HG03571 (cell line): Measurements from ENCODE around the gene TNK1.
A peak's percentile ranks its signal among the peaks of the same experiment; 100 is the strongest.
"Not testable (repeated sequence)": the region's sequence is repeated elsewhere in the genome, so short reads cannot be mapped to it uniquely, and the experiment has no call there.

ENCODE experiments used
- ATAC-seq: cut with Tn5 transposase; IDR thresholded peaks from one replicate; pipeline ENCODE4 v1.9.1; 2021; ENCODE audit not compliant: unreplicated experiment

The TNK1 gene

DNA sequence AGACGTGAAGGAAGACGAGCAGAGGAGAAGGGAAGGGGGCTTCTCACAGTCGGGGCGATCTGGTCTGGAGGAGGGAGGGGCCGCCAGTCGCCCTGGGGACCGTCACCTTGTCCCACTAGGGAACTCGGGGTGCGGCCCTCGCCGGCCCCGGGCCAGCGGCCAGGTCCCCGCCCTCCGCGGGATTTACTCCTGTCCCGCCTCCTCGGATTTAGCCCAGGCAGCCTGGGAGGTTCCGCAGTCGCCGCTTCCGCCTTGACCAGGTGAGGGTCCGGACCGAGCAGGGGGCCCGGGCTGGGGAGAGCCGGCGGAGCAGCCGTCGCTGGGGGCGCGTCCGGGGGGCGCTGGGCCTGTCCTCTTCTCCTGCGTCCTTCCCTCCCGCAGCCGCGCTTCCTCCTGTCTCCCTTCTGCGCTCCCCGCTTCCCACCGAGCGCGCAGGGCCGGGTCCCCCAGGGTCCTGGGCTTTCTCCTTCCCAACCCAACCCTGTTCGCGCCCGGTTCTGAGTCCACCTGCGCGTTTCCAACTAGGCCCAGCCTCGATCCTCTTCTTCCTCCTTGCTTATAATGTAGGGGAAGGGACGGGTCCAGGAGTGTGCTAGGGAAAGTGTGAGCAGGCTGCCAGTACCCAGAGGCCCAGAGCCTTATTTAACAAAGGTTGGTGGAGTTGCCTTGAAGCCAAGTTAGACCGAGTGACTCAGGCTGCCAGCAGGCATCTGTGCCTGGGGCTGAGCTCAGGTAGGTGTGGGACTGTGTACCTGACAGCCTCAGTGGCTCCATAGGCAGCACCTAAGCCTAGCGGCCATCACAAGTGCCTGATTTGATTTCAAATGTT lies at the start of gene TNK1:
Gene TNK1, plus strand, starts transcription at position 235 of the 829 bp plus-strand sequence. CDS start 1,838 bp downstream, outside the sequence.
- no peak for ATAC-seq

DNA sequence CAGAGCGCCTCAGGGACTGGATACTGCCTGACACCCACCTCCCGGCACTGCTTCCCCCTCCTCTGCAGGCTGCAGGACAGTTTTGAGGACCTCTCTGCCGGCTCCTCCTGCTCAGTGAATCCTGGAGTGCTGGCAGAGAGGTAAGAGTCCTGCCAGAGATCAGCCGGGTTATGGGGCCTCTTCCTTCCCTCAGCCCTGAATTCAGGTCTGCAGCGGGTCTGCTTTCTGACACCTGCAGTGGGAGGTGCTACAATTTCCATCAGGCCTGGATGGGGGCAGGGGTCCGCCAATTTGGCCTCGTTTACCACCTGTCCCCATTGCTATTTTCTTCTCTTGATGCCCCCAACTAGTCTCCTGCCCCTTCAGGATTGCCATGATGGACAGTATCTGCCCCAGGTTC lies 48.8 kb upstream of the TNK1 start:
- no peak for ATAC-seq

DNA sequence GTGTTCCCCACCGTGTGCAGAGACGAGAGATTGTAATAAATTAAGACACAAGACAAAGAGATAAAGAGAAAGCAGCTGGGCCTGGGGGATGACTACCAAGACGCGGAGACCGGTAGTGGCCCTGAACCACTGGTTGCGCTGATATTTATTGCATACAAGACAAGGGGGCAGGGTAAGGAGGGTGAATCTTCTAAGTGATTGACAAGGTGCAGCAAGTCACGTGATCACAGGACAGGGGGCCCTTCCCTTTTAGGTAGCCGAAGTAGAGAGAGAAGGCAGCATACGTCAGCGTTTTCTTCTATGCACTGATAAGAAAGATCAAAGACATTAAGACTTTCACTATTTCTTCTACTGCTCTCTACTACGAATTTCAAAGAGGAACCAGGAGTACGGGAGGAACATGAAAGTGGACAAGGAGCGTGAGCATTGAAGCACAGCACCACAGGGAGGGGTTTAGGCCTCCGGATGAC lies 48.3 kb upstream of the TNK1 start:
- ATAC-seq, result not testable (repeated sequence)

DNA sequence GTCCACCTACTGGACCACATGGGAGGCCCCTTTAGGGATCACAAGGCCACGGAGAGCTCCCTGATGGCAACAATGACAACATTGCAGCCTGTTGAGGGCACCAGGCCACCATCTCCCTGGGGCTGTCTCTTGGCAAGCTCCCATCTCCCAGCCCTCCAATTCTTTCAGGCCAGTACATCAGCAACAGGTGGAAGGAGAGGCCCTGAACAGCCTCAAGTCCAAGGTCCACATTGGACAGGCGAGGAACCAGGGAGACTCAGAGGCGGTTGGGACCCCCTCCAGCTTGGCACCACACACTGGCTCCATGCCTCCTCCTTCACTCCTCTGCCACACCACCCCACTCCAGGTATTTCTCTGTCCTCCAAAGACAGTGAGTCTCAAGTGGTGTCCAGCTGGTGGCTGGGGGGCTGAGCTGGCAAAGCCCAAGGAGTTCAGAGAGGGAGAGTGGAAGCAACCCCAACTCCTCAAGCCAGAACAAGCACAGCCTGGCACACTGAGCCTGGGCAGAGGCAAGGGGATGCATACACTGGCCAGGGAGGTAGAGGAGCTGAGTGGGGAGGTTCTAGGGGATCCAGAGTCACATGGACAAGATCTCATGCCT lies 45.9 kb upstream of the TNK1 start:
- ATAC-seq, result no peak

DNA sequence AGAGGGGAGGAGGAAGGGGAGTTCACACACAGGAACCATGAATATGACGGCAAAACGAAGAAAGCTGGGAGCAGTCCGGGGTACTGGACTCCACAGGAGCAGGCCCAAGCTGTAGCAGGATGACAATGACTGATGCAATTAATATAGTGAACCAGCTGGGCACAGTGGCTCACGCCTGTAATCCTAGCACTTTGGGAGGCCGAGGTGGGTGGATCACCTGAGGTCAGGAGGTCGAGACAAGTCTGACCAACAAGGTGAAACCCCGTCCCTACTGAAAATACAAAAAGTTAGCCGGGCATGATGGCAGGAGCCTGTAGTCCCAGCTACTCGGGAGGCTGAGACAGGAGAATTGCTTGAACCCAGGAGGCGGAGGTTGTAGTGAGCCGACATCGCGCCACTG lies 45.1 kb upstream of the TNK1 start:
- ATAC-seq, result not testable (repeated sequence)

DNA sequence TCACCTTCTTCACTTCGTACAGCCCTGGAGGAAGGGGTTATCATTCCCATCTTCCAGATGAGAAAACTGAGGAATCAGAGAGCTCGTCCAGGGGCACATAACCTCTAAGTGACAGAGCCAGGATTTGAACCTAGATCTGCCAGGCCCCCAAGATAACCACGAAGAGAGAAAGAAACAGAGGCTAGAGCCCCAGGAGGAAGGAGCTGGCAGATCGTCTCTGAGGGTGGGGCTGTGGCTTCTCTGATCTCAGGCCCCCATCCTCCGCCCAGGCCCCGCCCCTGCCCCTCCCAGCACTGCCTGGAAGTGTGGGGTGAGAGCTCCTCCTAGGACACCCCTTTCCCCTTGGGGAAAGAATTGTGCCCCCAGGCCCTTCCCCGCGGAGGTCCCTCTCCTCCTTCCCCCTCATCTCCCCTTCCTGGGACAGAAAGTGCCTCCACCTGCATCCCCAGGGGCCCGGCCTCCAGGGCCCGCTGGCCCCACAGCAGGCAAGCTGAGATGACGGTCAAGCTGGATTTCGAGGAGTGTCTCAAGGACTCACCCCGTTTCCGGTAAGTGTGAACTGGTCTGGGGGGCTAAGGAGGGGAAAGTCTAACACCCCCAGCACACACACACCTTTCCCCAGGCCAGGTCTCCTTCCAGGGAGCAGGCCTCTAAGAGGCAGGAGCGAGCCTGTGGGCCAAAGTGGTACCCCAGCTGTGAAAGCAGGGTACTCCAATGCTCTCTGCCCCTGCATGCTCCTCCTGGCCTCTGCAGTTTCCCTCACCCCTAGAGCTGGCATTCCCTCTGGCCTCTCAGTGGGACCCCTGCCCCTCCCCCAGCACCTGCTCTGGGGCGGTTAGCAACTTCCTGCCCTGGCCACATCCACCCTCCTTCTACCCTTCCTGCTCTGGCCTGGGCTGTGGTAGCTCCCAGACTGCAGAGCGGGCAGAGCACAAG lies 44.4 kb upstream of the TNK1 start, which contains the start of gene ACAP1:
Gene ACAP1, plus strand, starts transcription at position 290 of the 936 bp plus-strand sequence. Its CDS starts 206 bp downstream, at position 496.
- ATAC-seq, result no peak

DNA sequence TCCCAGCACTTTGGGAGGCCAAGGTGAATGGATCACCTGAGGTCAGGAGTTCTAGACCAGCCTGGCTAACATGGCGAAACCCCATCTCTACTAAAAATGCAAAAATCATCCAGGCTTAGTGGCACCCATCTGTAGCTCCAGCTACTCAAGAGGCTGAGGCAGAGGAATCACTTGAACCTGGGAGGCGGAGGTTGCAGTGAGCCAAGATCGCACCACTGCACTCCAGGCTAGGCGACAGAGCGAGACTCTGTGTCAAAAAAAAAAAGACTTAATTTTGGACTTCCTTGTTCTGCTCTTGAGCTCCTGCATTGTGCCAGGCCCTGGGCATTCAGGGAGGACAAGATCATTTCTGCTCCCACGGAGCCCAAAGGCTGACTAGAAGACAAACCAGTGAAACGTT lies 43.3 kb upstream of the TNK1 start:
- ATAC-seq, result not testable (repeated sequence)

DNA sequence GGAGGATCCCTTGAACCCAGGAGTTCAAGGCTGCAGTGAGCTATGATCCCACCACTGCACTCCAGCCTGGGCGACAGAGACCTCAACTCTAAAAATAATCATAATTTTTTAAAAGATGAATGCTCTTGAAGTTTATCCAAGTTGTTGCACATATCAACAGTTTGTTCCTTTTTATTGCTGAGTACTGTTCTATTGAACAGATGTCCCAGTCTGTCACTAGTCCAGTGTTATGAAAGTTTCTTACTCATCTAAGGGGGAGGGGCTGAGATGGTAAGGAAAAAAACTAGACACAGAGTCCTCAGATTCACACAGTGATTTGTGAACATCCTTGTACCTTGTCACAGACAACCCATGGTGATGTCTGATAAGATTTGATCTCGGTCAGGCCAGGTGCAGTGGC lies 40.7 kb upstream of the TNK1 start:
- ATAC-seq, result no peak

DNA sequence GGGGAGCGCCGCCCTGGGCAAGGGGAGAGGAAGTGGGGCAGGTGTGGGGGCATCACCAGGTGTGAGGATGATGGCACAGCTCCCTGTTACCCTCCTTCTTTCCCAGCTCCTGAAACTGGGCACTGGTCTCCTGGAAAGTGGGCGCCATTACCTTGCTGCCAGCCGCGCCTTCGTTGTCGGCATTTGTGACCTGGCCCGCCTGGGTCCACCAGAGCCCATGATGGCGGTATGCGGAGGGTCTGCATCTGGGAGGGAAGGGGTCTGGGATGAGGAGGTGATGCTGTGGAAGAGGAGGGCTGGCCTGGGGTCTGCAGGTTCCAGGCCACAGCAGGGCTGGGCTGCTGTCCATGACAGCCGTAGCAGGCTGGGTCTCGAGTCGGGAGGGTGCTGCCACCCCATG lies 39.0 kb upstream of the TNK1 start:
- no peak for ATAC-seq

DNA sequence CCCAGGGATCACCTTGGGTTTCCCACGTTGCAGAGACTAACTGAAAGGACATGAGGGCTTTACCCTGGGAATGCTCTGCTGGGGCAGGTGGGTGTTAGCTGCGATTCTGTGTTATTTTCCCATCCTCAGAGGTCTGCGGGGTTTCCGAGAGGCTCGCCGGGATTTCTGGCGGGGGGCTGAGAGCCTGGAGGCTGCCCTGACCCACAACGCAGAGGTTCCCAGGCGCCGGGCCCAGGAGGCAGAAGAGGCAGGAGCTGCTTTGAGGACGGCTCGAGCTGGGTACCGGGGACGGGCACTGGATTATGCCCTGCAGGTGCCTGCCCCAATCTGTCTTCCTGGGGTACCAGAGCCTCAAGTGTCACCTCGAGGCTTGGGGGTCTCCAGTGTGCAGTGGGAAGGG lies 37.6 kb upstream of the TNK1 start:
- ATAC-seq, result no peak

DNA sequence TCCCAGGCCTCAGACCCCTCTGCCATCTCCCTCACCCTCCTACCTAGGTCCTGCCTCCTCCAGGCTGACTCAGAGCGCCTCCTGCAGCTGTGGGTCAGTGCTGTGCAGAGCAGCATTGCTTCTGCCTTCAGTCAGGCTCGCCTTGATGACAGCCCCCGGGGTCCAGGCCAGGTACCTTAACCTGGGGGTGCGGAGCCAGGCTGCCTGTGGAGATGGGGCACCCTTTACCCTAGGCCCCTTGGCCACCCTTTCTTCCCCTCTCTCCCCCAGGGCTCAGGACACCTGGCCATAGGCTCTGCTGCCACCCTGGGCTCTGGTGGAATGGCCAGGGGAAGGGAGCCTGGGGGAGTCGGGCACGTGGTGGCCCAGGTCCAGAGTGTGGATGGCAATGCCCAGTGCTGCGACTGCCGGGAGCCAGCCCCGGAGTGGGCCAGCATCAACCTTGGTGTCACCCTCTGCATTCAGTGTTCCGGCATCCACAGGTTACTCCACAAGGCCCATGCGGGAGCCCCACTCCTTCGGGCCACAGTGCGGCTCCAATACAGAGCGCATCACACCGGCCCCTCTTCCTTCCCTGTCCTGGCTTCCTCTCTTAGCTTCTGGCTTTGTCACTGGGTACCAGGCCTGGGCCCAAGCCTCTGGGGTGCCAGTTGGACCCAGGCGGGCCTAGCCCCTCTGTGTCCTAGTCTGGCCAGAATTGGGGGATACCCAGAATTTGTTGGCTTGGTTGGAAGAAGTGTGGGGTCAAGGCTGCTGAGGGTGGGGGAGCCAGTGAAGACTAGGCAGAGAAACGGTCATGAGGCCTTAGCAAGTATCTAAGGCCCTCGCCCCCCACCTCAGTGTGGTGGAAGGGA lies 33.9 kb upstream of the TNK1 start:
- ATAC-seq, result no peak

DNA sequence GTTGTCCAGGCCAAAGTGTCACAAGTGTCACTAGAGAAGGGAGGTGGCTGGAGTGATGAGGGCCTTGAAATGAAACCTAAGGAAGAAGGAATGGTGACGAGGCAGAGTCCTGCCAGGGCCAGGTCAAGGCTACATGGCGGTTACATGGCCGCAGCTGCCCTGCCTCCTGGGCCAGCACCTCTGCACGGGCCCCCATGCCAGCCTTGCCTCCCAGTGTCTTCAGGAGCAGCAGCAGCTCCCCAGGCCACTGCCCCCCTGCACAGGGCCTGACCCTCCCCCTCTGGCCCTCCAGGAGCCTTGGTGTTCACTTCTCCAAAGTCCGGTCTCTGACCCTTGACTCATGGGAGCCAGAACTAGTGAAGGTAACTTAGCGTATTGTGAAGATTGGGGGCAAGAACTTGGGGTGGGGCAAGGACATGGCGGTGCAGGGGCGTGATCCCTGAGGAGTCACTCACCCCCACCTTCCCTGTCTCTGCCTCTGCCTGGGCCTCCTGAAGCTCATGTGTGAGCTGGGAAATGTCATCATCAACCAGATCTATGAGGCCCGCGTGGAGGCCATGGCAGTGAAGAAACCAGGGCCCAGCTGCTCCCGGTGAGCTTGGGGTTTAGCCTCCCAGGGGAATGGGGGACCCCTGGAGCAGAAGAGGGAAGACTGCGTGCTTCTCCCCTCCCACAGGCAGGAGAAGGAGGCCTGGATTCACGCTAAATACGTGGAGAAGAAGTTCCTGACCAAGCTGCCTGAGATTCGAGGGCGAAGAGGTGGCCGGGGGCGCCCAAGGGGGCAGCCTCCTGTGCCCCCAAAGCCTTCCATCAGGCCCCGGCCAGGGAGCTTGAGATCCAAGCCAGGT lies 33.0 kb upstream of the TNK1 start:
- no peak for ATAC-seq

DNA sequence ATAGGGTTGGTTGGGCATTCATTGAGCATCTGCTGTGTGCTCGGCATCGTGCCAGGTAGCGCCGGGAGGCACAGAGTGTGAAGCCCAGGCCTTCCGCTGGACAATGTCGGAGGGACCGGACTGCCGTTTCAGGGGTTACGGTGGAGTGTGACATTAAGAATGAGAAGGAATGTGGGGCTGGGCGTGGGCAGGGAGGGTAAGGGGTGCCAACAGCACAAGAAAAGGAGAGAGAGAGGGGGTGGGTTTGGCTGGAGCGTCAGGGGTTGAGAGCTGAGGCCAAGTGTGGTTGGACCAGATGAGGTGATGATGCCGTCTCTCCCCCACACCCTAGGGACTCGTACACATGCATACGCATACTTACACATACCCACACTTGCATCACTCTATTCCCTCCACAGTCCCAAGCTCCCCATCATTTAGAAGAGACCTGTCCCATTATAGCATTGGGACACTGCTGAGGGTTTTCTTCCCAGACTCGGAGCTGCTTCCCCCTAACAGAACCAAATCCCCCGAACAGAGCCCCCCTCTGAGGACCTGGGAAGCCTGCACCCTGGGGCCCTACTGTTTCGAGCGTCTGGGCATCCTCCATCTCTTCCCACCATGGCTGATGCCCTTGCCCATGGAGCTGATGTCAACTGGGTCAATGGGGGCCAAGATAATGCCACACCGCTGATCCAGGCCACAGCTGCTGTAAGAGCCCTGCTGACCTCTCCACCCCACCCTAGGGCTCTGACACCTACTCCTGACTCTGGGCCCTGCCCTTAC lies 32.2 kb upstream of the TNK1 start:
- no peak for ATAC-seq

DNA sequence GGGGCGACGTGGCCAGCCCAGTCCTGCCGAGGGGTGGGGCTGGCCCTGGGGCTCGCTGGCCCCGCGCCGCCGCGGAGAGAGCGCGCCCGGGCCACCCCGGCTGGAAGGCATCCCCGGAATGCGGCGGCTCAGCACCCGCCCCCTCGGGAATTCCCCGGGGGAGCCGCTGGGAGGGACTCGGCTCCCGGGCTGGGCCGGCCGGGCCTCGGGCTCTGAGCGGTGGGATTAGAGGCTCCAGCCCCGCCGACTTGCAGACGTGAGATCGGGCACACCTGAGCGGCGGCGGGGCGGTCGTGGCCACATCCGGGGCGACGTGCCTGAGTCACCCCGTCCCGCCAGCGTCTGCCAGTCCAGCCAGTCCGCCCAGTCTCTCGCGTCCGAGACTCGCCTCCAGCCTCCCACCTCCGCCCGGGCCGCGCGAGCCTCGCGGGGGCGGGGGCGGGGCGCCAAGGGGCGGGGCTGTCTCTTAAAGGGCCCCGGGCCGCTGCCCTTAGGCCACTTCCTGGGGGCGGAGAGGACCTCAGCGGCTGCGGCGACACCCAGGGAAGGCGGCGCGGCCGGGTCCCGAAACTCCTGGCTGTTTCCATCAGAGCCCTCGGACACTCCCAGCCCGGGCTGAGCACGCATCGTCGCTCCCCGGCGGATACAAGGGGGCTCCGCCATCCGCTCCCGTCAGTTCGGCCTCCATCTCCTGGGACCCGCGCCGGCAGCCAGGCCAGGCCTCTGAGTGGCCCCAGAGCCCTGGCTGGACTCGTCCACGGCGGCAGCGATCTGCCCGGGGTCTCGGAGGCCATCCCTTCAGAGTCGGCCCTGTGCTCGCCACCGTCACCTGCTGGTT lies 29.0 kb upstream of the TNK1 start, which contains the start of gene KCTD11:
Gene KCTD11, plus strand, starts transcription at position 498 of the 838 bp plus-strand sequence.
- ATAC-seq, result peak; percentile 44

DNA sequence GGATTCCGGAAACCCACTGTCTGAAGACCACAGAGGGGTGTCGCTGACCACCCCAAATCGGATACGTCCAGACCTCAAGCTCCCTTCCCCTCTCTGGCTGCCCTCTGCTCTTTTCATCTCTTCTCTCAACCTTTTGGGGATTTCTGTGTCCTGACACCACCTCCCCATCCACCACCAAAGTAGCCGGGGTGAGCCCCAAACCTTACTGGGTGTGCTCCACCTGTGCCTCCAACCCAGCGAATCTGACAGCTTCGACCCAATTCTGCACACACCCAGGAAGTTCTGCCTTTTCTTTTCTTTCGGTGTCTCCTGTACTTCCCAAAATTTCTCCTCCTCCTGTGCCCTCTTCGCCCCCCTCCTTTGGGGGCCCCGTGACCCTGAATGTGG lies 28.4 kb upstream of the TNK1 start:
- ATAC-seq, result no peak

DNA sequence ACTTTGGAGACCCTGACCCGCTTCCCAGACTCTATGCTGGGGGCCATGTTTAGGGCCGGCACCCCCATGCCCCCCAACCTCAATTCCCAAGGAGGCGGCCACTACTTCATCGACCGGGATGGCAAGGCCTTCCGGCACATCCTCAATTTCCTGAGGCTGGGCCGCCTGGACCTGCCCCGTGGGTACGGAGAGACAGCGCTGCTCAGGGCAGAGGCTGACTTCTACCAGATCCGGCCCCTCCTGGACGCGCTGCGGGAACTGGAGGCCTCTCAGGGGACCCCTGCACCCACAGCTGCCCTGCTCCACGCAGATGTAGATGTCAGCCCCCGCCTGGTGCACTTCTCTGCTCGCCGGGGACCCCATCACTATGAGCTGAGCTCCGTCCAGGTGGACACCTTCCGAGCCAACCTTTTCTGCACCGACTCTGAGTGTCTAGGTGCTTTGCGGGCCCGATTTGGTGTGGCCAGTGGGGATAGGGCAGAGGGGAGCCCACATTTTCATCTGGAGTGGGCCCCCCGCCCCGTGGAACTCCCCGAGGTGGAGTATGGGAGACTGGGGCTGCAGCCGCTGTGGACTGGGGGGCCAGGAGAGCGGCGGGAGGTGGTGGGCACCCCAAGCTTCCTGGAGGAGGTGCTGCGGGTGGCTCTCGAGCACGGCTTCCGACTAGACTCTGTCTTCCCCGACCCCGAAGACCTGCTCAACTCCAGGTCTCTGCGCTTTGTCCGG lies 27.8 kb upstream of the TNK1 start:
- ATAC-seq, result no peak

DNA sequence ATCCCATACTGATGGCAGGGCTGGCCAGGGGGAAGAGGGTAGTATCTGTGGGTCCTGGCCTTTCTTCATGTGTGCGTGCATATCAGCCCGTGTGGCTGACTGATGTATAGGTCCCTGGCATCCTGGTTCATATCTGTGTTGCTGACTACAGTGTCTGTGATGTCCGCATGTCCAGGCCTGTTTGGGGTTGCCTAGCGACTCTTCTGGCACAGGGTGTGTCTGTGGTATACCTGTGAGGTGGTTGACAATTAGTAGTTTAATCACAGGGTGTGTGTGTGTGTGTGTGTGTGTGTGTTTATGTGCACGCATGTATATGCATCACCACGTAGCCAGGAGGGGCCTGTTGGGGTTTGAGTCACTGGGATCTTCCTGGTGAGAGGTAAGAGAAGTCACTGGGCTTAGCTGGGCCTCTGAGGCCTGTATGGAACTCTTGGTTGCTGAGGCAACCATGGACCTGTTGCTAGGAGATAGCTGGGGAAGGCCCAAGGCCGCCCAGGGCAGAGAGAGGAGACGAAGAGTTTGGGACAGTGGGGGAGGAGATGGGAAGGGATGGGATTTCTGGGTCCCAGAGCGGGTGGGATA lies 26.5 kb upstream of the TNK1 start:
- no peak for ATAC-seq
